OCI-LY1 (cell line): ENCODE measurements around the gene CTNND2.

Experiments
- H2AFZ ChIP-seq: fragments of 200-600 bp; sonication (generic), shearing (Covaris generic); 2 replicates; pipeline ENCODE4 v1.6.0; 2014; ENCODE audit warnings: antibody characterized with exemption, mild to moderate bottlenecking, low read length
- H3F3A ChIP-seq: fragments of 200-600 bp; sonication (generic), shearing (Covaris generic); 2 replicates; pipeline ENCODE4 v1.6.0; 2014; ENCODE audit warnings: mild to moderate bottlenecking, antibody characterized with exemption, low read length, moderate library complexity; ENCODE audit not compliant: insufficient read depth
- H3K27ac ChIP-seq: fragments of 200-600 bp; sonication (generic); 2 replicates; pipeline ENCODE4 v1.5.1; 2014; ENCODE audit warnings: low read length, mixed run types, mild to moderate bottlenecking, low read depth; ENCODE audit not compliant: poor library complexity, severe bottlenecking
- H3K27me3 ChIP-seq: fragments of 200-600 bp; sonication (generic); 2 replicates; pipeline ENCODE4 v1.6.0; 2014; ENCODE audit warnings: antibody characterized with exemption, mild to moderate bottlenecking, low read length, moderate library complexity; ENCODE audit not compliant: insufficient read depth
- H3K36me3 ChIP-seq: fragments of 200-600 bp; sonication (generic); 2 replicates; pipeline ENCODE4 v1.6.1; 2014; ENCODE audit warnings: mild to moderate bottlenecking, antibody characterized with exemption, low read length, moderate library complexity, mixed read lengths; ENCODE audit not compliant: insufficient read depth
- H3K4me1 ChIP-seq: fragments of 200-600 bp; sonication (generic); 2 replicates; pipeline ENCODE4 v1.5.1; 2014; ENCODE audit warnings: mild to moderate bottlenecking, low read length, moderate library complexity; ENCODE audit not compliant: insufficient read depth, severe bottlenecking
- H3K4me2 ChIP-seq: fragments of 200-600 bp; sonication (generic), shearing (Covaris generic); 2 replicates; pipeline ENCODE4 v1.6.1; 2014; ENCODE audit warnings: low read length
- H3K4me3 ChIP-seq: fragments of 200-600 bp; sonication (generic); 2 replicates; pipeline ENCODE4 v1.5.1; 2014; ENCODE audit warnings: low read length, low read depth, mild to moderate bottlenecking, mixed read lengths; ENCODE audit not compliant: poor library complexity, severe bottlenecking
- H3K79me2 ChIP-seq: fragments of 200-600 bp; shearing (Covaris generic); 2 replicates; pipeline ENCODE4 v1.6.1; 2016; ENCODE audit warnings: mixed run types, low read length, mixed read lengths; ENCODE audit not compliant: insufficient read depth
- H3K9ac ChIP-seq: fragments of 200-600 bp; sonication (generic), shearing (Covaris generic); 2 replicates; pipeline ENCODE4 v1.6.1; 2014; ENCODE audit warnings: mild to moderate bottlenecking, low read length, mixed read lengths
- H3K9me2 ChIP-seq: fragments of 200-600 bp; sonication (generic), shearing (Covaris generic); 2 replicates; pipeline ENCODE4 v1.6.1; 2014; ENCODE audit warnings: low read depth, mild to moderate bottlenecking, low read length, mixed read lengths
- H3K9me3 ChIP-seq: fragments of 200-600 bp; shearing (Covaris generic); 2 replicates; pipeline ENCODE4 v1.6.1; 2014; ENCODE audit warnings: low read length, mixed read lengths
- H4K20me1 ChIP-seq: fragments of 200-600 bp; sonication (generic), shearing (Covaris generic); 2 replicates; pipeline ENCODE4 v1.6.0; 2016; ENCODE audit warnings: mild to moderate bottlenecking, low read length; ENCODE audit not compliant: insufficient read depth
- EZH2 ChIP-seq: fragments of 200-600 bp; sonication (generic), shearing (Covaris generic); IDR thresholded peaks from 2 replicates; pipeline ENCODE4 v1.8.0; 2017; ENCODE audit warnings: borderline replicate concordance, mixed run types, mild to moderate bottlenecking, antibody characterized with exemption, low read length, moderate library complexity, mixed read lengths
- TF ChIP-seq, protein P1 (sequence below): fragments of 200-600 bp; sonication (generic), shearing (Covaris generic); IDR thresholded peaks from 2 replicates; pipeline ENCODE4 v1.5.1; 2017; ENCODE audit warnings: mild to moderate bottlenecking, antibody characterized with exemption, low read length, moderate library complexity, mixed read lengths

The CTNND2 gene

DNA sequence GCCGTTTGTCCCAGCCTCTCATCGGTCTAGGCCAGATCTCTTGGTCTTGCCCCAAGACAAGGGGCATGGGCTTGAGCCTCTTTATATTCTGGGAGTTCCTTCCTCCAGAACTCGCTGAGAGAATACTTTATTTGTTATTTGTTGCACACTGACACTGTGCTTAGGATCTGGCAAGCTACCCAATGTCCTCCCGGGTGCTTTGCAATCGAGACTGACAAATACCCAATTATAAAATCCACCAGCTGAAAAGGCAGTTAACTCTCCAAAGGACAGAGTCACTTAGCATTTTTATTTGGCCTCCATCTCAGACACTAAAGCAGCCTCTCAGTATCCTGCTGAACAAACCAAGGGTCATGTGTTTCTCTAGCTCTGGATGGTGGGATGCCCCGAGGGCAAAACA lies 643.0 kb downstream of the CTNND2 start:
- no peak overlapping the region for H3K4me3 ChIP-seq
- H3F3A ChIP-seq = no peaks in the 10 kb centered on the region
- no peak overlapping the region for H3K4me2 ChIP-seq
- H4K20me1 ChIP-seq = no peaks in the 10 kb centered on the region
- no peaks in the 10 kb centered on the region for H3K9me3 ChIP-seq
- TF ChIP-seq EZH2 = no peak
- TF ChIP-seq, protein P1, sequence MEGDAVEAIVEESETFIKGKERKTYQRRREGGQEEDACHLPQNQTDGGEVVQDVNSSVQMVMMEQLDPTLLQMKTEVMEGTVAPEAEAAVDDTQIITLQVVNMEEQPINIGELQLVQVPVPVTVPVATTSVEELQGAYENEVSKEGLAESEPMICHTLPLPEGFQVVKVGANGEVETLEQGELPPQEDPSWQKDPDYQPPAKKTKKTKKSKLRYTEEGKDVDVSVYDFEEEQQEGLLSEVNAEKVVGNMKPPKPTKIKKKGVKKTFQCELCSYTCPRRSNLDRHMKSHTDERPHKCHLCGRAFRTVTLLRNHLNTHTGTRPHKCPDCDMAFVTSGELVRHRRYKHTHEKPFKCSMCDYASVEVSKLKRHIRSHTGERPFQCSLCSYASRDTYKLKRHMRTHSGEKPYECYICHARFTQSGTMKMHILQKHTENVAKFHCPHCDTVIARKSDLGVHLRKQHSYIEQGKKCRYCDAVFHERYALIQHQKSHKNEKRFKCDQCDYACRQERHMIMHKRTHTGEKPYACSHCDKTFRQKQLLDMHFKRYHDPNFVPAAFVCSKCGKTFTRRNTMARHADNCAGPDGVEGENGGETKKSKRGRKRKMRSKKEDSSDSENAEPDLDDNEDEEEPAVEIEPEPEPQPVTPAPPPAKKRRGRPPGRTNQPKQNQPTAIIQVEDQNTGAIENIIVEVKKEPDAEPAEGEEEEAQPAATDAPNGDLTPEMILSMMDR = no peak
- no peak overlapping the region for H2AFZ ChIP-seq
- no peak overlapping the region for H3K27ac ChIP-seq
- no peaks in the 10 kb centered on the region for H3K9me2 ChIP-seq
- H3K9ac ChIP-seq = no peak overlapping the region
- H3K36me3 ChIP-seq = no peaks in the 10 kb centered on the region
- no peaks in the 10 kb centered on the region for H3K79me2 ChIP-seq
- no peaks in the 10 kb centered on the region for H3K27me3 ChIP-seq
- H3K4me1 ChIP-seq = no peaks in the 10 kb centered on the region

DNA sequence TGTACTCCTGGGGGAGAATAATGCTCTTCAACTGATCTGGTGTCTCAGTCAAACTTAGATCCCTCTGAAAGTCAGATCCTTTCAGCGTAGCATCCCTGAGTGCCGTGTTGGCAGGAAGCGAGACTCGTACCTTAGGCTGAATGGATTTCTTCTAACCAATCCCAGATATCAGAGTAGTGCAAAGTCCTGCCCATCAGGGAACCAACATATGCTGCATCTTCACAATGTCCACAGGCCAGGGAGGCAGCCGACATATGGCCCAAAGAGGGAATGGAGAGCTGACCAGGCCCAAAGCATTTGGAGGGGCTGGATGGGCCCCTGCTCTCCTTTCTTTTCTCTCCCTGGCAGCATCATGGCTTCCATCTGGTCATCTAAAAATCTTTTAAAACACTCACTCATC lies 646.2 kb downstream of the CTNND2 start:
- H2AFZ ChIP-seq = no peak overlapping the region
- H3K36me3 ChIP-seq = no peaks in the 10 kb centered on the region
- H3K9me2 ChIP-seq = no peaks in the 10 kb centered on the region
- no peaks in the 10 kb centered on the region for H3K4me1 ChIP-seq
- no peaks in the 10 kb centered on the region for H3F3A ChIP-seq
- no peaks in the 10 kb centered on the region for H4K20me1 ChIP-seq
- no peak overlapping the region for H3K4me3 ChIP-seq
- no peak overlapping the region for H3K9ac ChIP-seq
- H3K79me2 ChIP-seq = no peaks in the 10 kb centered on the region
- H3K27ac ChIP-seq = no peak overlapping the region
- no peaks in the 10 kb centered on the region for H3K27me3 ChIP-seq
- no peak overlapping the region for H3K4me2 ChIP-seq
- TF ChIP-seq EZH2 = no peak
- no peaks in the 10 kb centered on the region for H3K9me3 ChIP-seq

DNA sequence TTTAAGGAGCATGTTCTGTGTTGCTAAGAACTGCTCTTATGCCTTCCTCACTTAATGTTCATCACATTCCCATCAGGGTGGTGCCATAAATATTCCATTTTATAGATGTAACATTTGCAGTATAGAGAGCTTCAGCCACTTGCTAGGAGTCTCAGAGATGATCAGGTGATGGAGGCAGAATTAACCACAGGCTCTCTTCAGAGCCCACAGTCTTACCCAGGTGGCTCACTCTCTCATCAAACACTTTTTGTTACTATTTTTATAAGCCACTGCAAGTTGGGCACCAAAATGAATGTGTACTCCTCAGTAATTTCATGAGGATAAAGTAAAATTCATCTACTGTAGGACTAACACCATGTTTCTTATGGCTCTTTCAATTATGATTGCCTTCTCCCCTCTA lies 651.7 kb downstream of the CTNND2 start:
- H3K36me3 ChIP-seq = no peaks in the 10 kb centered on the region
- no peaks in the 10 kb centered on the region for H3K9me3 ChIP-seq
- no peaks in the 10 kb centered on the region for H3K9me2 ChIP-seq
- no peaks in the 10 kb centered on the region for H3K79me2 ChIP-seq
- H3K4me3 ChIP-seq = no peak overlapping the region
- no peak for TF ChIP-seq EZH2
- TF ChIP-seq, protein P1 = no peak
- H3K4me1 ChIP-seq = no peaks in the 10 kb centered on the region
- no peaks in the 10 kb centered on the region for H3K27me3 ChIP-seq
- no peak overlapping the region for H3K9ac ChIP-seq
- no peak overlapping the region for H3K4me2 ChIP-seq
- no peaks in the 10 kb centered on the region for H4K20me1 ChIP-seq
- H2AFZ ChIP-seq = no peak overlapping the region
- no peaks in the 10 kb centered on the region for H3F3A ChIP-seq
- no peak overlapping the region for H3K27ac ChIP-seq

DNA sequence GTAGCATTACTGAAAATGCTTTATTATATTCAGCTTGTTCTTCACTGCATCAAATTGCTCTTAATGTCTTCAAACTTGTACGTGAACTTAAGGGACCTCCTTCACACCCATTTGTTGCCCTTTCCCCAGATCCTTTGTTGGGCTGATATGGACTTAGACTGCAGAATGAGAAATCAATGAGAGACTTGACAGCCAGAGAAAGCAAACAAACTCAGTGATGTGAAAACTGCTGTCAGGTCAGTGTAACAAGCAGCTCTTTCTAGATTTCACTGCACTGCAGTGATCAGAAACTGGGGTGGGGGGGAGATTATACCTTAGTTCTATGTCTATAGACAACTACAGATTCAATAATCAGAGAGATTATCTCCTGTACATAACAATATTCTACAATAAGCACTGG lies 652.2 kb downstream of the CTNND2 start:
- no peak overlapping the region for H3K4me2 ChIP-seq

More for the DNA sequence above, 652.2 kb downstream of the CTNND2 start:
- Histone ChIP-seq H3K9me2 (no peaks in the 10 kb centered on the region), H3K79me2 (no peaks in the 10 kb centered on the region), H3K4me3 (no peak overlapping the region), H3F3A (no peaks in the 10 kb centered on the region), H3K9ac (no peak overlapping the region), H2AFZ (no peak overlapping the region), H3K4me1 (no peaks in the 10 kb centered on the region), H3K36me3 (no peaks in the 10 kb centered on the region), H3K27ac (no peak overlapping the region), H4K20me1 (no peaks in the 10 kb centered on the region), H3K9me3 (no peaks in the 10 kb centered on the region), H3K27me3 (no peaks in the 10 kb centered on the region)
- TF ChIP-seq EZH2 = no peak
- TF ChIP-seq, protein P1 = no peak
